ENCODE measurements around the gene IRGC. TPM values are rescaled to one million over a fixed set of nuclear protein-coding genes. Genes with fewer than 3 reads are reported as not detected.

The IRGC gene
- total and polyA plus RNA-seq, 9 of the 15 experiments (the other 6 are each of a cell fraction or from before 2014, with no cell fraction given) = not detected

- TF ChIP-seq ZNF436 (CRISPR knock-in tag; IDR thresholded peaks at IDR 0.05) (no peak), ZNF644 (tag; IDR thresholded peaks at IDR 0.05; ENCODE audit: low read depth) (no peak), DNMT1 (IDR thresholded peaks at IDR 0.05) (no peak), L3MBTL2 (IDR thresholded peaks at IDR 0.05) (peak; percentile 39; the same call in 1 of the 2 replicates), PTTG1 (tag; IDR thresholded peaks at IDR 0.05; ENCODE audit: low read depth) (no peak), NR2C1 (IDR thresholded peaks at IDR 0.05) (peak; percentile 75; the same call in 1 of the 2 replicates), NR2C1 (tag; IDR thresholded peaks at IDR 0.05) (no peak), HMGXB4 (CRISPR knock-in tag; IDR thresholded peaks at IDR 0.05) (no peak), TFE3 (CRISPR knock-in tag; IDR thresholded peaks at IDR 0.05) (no peak), NCOA6 (IDR thresholded peaks at IDR 0.05) (no peak), DPF2 (IDR thresholded peaks at IDR 0.05) (no peak), SETDB1 (IDR thresholded peaks at IDR 0.05; ENCODE audit: low read length) (no peak), LARP7 (IDR thresholded peaks at IDR 0.05) (no peak), MAZ (CRISPR knock-in tag; conservative IDR thresholded peaks at IDR 0.05 in 1 of 2, IDR thresholded peaks at IDR 0.05 in 1 of 2) (no peak; a peak in 1 of 4 replicates), PREB (CRISPR knock-in tag; IDR thresholded peaks at IDR 0.05) (no peak), C11orf30 (IDR thresholded peaks at IDR 0.05; ENCODE audit: low read depth) (no peak), MTA2 (IDR thresholded peaks at IDR 0.05; ENCODE audit: low read depth) (no peak), TEAD1 (CRISPR knock-in tag; IDR thresholded peaks at IDR 0.05) (no peak), MTA3 (IDR thresholded peaks at IDR 0.05; ENCODE audit: borderline replicate concordance) (no peak), ARID4B (CRISPR knock-in tag; IDR thresholded peaks at IDR 0.05) (no peak), XRCC3 (IDR thresholded peaks at IDR 0.05) (no peak), ZNF175 (CRISPR knock-in tag; IDR thresholded peaks at IDR 0.05; ENCODE audit: low read depth) (no peak)
Observed at GRCh38 chr19:43668406-43669109, 47.3 kb upstream of the IRGC start (continued).

Measured in K562 (cell line).